HepG2 (cell line): ENCODE measurements around the gene RBBP5. TPM values are rescaled to one million over a fixed set of nuclear protein-coding genes. Genes with fewer than 3 reads are reported as not detected.

ENCODE experiments used
- ATAC-seq: fragments of 200-7000 bp; cut with Tn5 transposase; 3 replicates; pipeline ENCODE4 v1.9.1; 2020; ENCODE audit warnings: mild to moderate bottlenecking, moderate library complexity
- BruUV-seq: library from RNA; stranded (reverse); fragments of 400-500 nt; replicated peaks from 2 replicates; lab custom pipeline; 2021; lab: Mats Ljungman, UMichigan
- CTCF ChIA-PET: fragments of 300-600 bp; formaldehyde crosslinking; extraction: SDS; loops from one replicate; lab custom pipeline; 2021; ENCODE audit warnings: low total read pairs, inconsistent platforms, low intra/inter-chr PET ratio; lab: Yijun Ruan, JAX
- POLR2A ChIA-PET: fragments of 350-600 bp; sonication (Branson Sonifier 250); formaldehyde crosslinking; loops from one replicate; lab custom pipeline; 2020; ENCODE audit warnings: antibody characterized with exemption, inconsistent platforms; lab: Yijun Ruan, JAX
- DNase-seq: peaks from one replicate; pipeline ENCODE4 v3.0.0-alpha.2; 2015; ENCODE audit warnings: low spot score
- FAIRE-seq: peaks from 3 replicates; lab custom pipeline; 2011; peaks lifted over from hg19 to GRCh38; lab: Jason Lieb, UNC
- H2AFZ ChIP-seq: one replicate; pipeline ENCODE4 v1.6.1; 2011; ENCODE audit warnings: low read length, inconsistent platforms
- H3K27ac ChIP-seq: fragments of 300-600 bp; 3 replicates; pipeline ENCODE4 v1.8.0; 2011; ENCODE audit warnings: mixed run types, mild to moderate bottlenecking, mixed read lengths, low read length, inconsistent platforms; ENCODE audit not compliant: insufficient read depth; ENCODE audit errors: extremely low read length
- H3K27me3 ChIP-seq, 2 experiments: fragments of 200-600 bp in 1 of 2; 2 replicates in 1 of 2; 3 replicates in 1 of 2; pipeline versions ENCODE4 v1.6.0 to v1.8.0; 2011; ENCODE audit warnings: low read length in 2 of 2, mild to moderate bottlenecking in 2 of 2, moderate library complexity in 2 of 2, inconsistent platforms in 1 of 2; ENCODE audit not compliant: insufficient read depth in 2 of 2, control insufficient read depth in 1 of 2
- H3K36me3 ChIP-seq, 2 experiments: fragments of 200-600 bp in 1 of 2; replicated peaks in 1 of 2; 2 replicates in 1 of 2; 3 replicates in 1 of 2; pipeline versions ENCODE4 v1.5.1 to v1.8.0; 2011; ENCODE audit warnings: low read length in 2 of 2, inconsistent platforms in 1 of 2; ENCODE audit not compliant: insufficient read depth in 2 of 2, control insufficient read depth in 1 of 2
- H3K4me1 ChIP-seq: 2 replicates; pipeline ENCODE4 v1.5.1; 2012; ENCODE audit warnings: low read length, inconsistent platforms; ENCODE audit not compliant: insufficient read depth
- H3K4me2 ChIP-seq: 2 replicates; pipeline ENCODE4 v1.6.0; 2011; ENCODE audit warnings: low read depth, low read length, inconsistent platforms
- H3K4me3 ChIP-seq, 3 experiments: fragments of 200-600 bp in 1 of 3; sonication (generic), shearing (Covaris generic) in 1 of 3; replicated peaks in 1 of 3; 2 replicates each; pipeline ENCODE4 v1.5.1; 2011 to 2016; ENCODE audit warnings: low read length in 3 of 3, inconsistent platforms in 2 of 3, low read depth in 2 of 3, mild to moderate bottlenecking in 2 of 3, control low read depth in 1 of 3, mixed read lengths in 1 of 3; ENCODE audit not compliant: insufficient read depth in 1 of 3
- H3K79me2 ChIP-seq: one replicate; pipeline ENCODE4 v1.6.1; 2011; ENCODE audit warnings: low read length, inconsistent platforms; ENCODE audit not compliant: insufficient read depth
- H3K9ac ChIP-seq: 2 replicates; pipeline ENCODE4 v1.6.0; 2011; ENCODE audit warnings: mild to moderate bottlenecking, low read depth, low read length, inconsistent platforms; ENCODE audit not compliant: insufficient read depth
- H3K9me3 ChIP-seq: 2 replicates; pipeline ENCODE4 v1.5.1; 2012; ENCODE audit warnings: mild to moderate bottlenecking, low read length
- H4K20me1 ChIP-seq: 2 replicates; pipeline ENCODE4 v1.6.0; 2011; ENCODE audit warnings: inconsistent platforms, mild to moderate bottlenecking, low read length, moderate library complexity; ENCODE audit not compliant: insufficient read depth
- ARNT2 ChIP-seq: sonication (generic); formaldehyde crosslinking; IDR thresholded peaks from 2 replicates; pipeline ENCODE4 v1.8.0; 2022; ENCODE audit warnings: mild to moderate bottlenecking, low read depth, missing genetic modification reagents, moderate library complexity
- ARNTL ChIP-seq: sonication (generic); formaldehyde crosslinking; IDR thresholded peaks from 2 replicates; pipeline ENCODE4 v1.4.0; 2020; ENCODE audit warnings: mild to moderate bottlenecking, missing genetic modification reagents
- ZBTB8A ChIP-seq: sonication (generic); formaldehyde crosslinking; IDR thresholded peaks from 2 replicates; pipeline ENCODE4 v1.4.0; 2020; ENCODE audit warnings: mild to moderate bottlenecking, low read depth, missing genetic modification reagents, borderline replicate concordance
- ZNF142 ChIP-seq: sonication (generic); formaldehyde crosslinking; IDR thresholded peaks from 2 replicates; pipeline ENCODE4 v1.4.0; 2020; ENCODE audit warnings: missing genetic modification reagents
- ZNF629 ChIP-seq: sonication (generic); formaldehyde crosslinking; conservative IDR thresholded peaks from 2 replicates; pipeline ENCODE4 v1.5.0; 2020; ENCODE audit warnings: missing genetic modification reagents
- WGBS: methylation state at CpG from one replicate; pipeline ENCODE4 v1.1.6; 2017; ENCODE audit warnings: low lambda C conversion rate; 5-methylcytosine and 5-hydroxymethylcytosine counted together
- in situ Hi-C: cut with HindIII; loops from 2 replicates; pipeline ENCODE4 v1.10.0; 2017; ENCODE audit warnings: low pct_unique_long_range_greater_than_20kb; ENCODE audit not compliant: extremely low pct_ligation_motif_present
- intact Hi-C: fragments of 100-400 bp; cut with micrococcal nuclease; formaldehyde crosslinking; loops from one replicate; pipeline ENCODE4 v1.10.0; 2022; ENCODE audit not compliant: unreplicated experiment
- polyA plus RNA-seq, 8 experiments: library from polyadenylated mRNA; depleted of rRNA in 3 of 8; stranded (reverse) in 7 of 8; unstranded in 1 of 8; fragments of >200 nt; fragmentation: Illumina TruSeq in 4 of 8; extraction: Trizol in 4 of 8; gene quantifications; 2 replicates each; pipeline versions ENCODE4 v1.2.1 to v1.2.3, GENCODE V29; 2011 to 2016; ENCODE audit warnings: low read depth in 4 of 8, missing spikeins in 1 of 8, mixed read lengths in 1 of 8; ENCODE audit not compliant: insufficient read depth in 1 of 8
- total RNA-seq, 5 experiments: library from RNA; depleted of rRNA; stranded (reverse); fragments of >200 nt; fragmentation: Illumina TruSeq; extraction: Trizol; gene quantifications; 2 replicates each; pipeline ENCODE4 v1.2.3, GENCODE V29; 2016; ENCODE audit warnings: low read depth in 1 of 5

Gene RBBP5
- total and polyA plus RNA-seq, 2 of the 13 experiments (the other 11 are each of a cell fraction or from before 2014, with no cell fraction given) = 6.6 to 17.1 TPM

- intact Hi-C loops = no loop called here
- no peak for FAIRE-seq
- Histone ChIP-seq H3K36me3 (no peaks in the 10 kb centered on the region), H3K27me3 (peaks cover 0 to 19% of the 10 kb centered on the region in 2 experiments; a peak in 3 of 5 replicates), H4K20me1 (no peaks in the 10 kb centered on the region), H3K27ac (no peak overlapping the region), H2AFZ (no peak overlapping the region), H3K9ac (no peak overlapping the region), H3K79me2 (no peaks in the 10 kb centered on the region), H3K9me3 (no peaks in the 10 kb centered on the region), H3K4me1 (no peaks in the 10 kb centered on the region), H3K4me2 (no peak overlapping the region), H3K4me3 (no peak overlapping the region)
- BruUV-seq = no TSS peak
- ChIA-PET POLR2A (no interaction called here), CTCF (no interaction called here)
- in situ Hi-C loops = loop anchor here (10.0 kb wide), 1 partner anchor 189 kb away; no protein-coding TSS in a partner anchor
- no peak for ATAC-seq
- DNase-seq = no peak
- WGBS = 82% methylated on average over 5 of the region's 14 CpGs
- TF ChIP-seq ARNT2 (CRISPR knock-in tag) (no peak), ZNF142 (CRISPR knock-in tag) (no peak), ARNTL (no peak), ZNF629 (CRISPR knock-in tag) (peak; percentile 20; the same call in 1 of the 2 replicates), ZBTB8A (CRISPR knock-in tag) (no peak)
Observed at GRCh38 chr1:205065666-205066065, 56.1 kb downstream of the RBBP5 start.
